GM23338 (cell line): Measurements from ENCODE around the gene FARSB. TPM values are rescaled to one million over a fixed set of nuclear protein-coding genes. Genes with fewer than 3 reads are reported as not detected.

Experiments used
- ATAC-seq: fragments of 200-7000 bp; cut with Tn5 transposase; 3 replicates; pipeline ENCODE4 v1.9.1; 2020
- DNase-seq: peaks from one replicate; pipeline ENCODE4 v3.0.0-alpha.2; 2015; ENCODE audit warnings: low spot score
- H2AFZ ChIP-seq: fragments of 200-600 bp; sonication (generic); 2 replicates; pipeline ENCODE4 v1.8.0; 2016; ENCODE audit warnings: antibody characterized with exemption, mild to moderate bottlenecking, moderate library complexity
- H3F3A ChIP-seq: fragments of 200-600 bp; sonication (generic); replicated peaks from 2 replicates; pipeline ENCODE4 v1.8.0; 2017; ENCODE audit warnings: antibody characterized with exemption, mixed run types, low read depth
- H3K27ac ChIP-seq: fragments of 200-600 bp; sonication (generic); 2 replicates; pipeline ENCODE4 v1.6.1; 2016; ENCODE audit warnings: low read depth
- H3K27me3 ChIP-seq: fragments of 200-600 bp; sonication (generic); 2 replicates; pipeline ENCODE4 v1.8.0; 2016; ENCODE audit warnings: mild to moderate bottlenecking, mixed run types, moderate library complexity; ENCODE audit not compliant: insufficient read depth
- H3K36me3 ChIP-seq: fragments of 200-600 bp; sonication (generic); 2 replicates; pipeline ENCODE4 v1.8.0; 2016; ENCODE audit warnings: mild to moderate bottlenecking; ENCODE audit not compliant: insufficient read depth
- H3K4me1 ChIP-seq: fragments of 200-600 bp; sonication (generic); 2 replicates; pipeline ENCODE4 v1.8.0; 2016; ENCODE audit warnings: mild to moderate bottlenecking, moderate library complexity; ENCODE audit not compliant: insufficient read depth
- H3K4me2 ChIP-seq: fragments of 200-600 bp; sonication (generic); 2 replicates; pipeline ENCODE4 v1.7.1; 2017; ENCODE audit warnings: mixed run types
- H3K4me3 ChIP-seq: fragments of 200-600 bp; sonication (generic); 2 replicates; pipeline ENCODE4 v1.6.1; 2016; ENCODE audit warnings: mixed run types
- H3K79me2 ChIP-seq: fragments of 200-600 bp; sonication (generic); replicated peaks from 2 replicates; pipeline ENCODE4 v1.8.0; 2017; ENCODE audit warnings: mild to moderate bottlenecking; ENCODE audit not compliant: insufficient read depth
- H3K9me2 ChIP-seq: fragments of 200-600 bp; sonication (generic); 2 replicates; pipeline ENCODE4 v1.8.0; 2017; ENCODE audit not compliant: insufficient read depth
- H4K20me1 ChIP-seq: fragments of 200-600 bp; sonication (generic); replicated peaks from 2 replicates; pipeline ENCODE4 v1.8.0; 2017; ENCODE audit warnings: mild to moderate bottlenecking; ENCODE audit not compliant: insufficient read depth
- H3K27ac Mint-ChIP-seq: 2 replicates; pipeline ENCODE4 v1.8.0; 2020; ENCODE audit warnings: inconsistent platforms, mild to moderate bottlenecking, moderate library complexity, mixed read lengths
- H3K27me3 Mint-ChIP-seq: 3 replicates; pipeline ENCODE4 v1.8.0; 2022; ENCODE audit warnings: low read depth, mild to moderate bottlenecking, moderate library complexity, mixed read lengths, inconsistent platforms; ENCODE audit not compliant: insufficient read depth, poor library complexity
- H3K36me3 Mint-ChIP-seq: 3 replicates; pipeline ENCODE4 v1.8.0; 2021; ENCODE audit warnings: low read depth, mild to moderate bottlenecking, inconsistent platforms, moderate library complexity, mixed read lengths
- H3K4me1 Mint-ChIP-seq: 3 replicates; pipeline ENCODE4 v1.8.0; 2020; ENCODE audit warnings: mild to moderate bottlenecking, inconsistent platforms, mixed read lengths
- H3K4me3 Mint-ChIP-seq: 3 replicates; pipeline ENCODE4 v1.8.0; 2021; ENCODE audit warnings: moderate library complexity, mild to moderate bottlenecking, inconsistent platforms, mixed read lengths
- H3K9me3 Mint-ChIP-seq: 3 replicates; pipeline ENCODE4 v1.8.0; 2020; ENCODE audit warnings: moderate library complexity, mild to moderate bottlenecking, inconsistent platforms, mixed read lengths
- CREB1 ChIP-seq: fragments of 250-450 bp; sonication (Bioruptor Pico); IDR thresholded peaks from 2 replicates; pipeline ENCODE4 v1.5.0; 2020; ENCODE audit warnings: low read depth, mild to moderate bottlenecking, moderate library complexity
- CTCF ChIP-seq, 2 experiments: fragments of 200-600 bp in 1 of 2; sonication (generic) in 1 of 2; conservative IDR thresholded peaks; 2 replicates each; pipeline versions ENCODE4 v1.5.1 to v1.6.1; 2016 to 2017; ENCODE audit warnings: antibody characterized with exemption in 2 of 2, low read depth in 2 of 2, mild to moderate bottlenecking in 2 of 2, moderate library complexity in 1 of 2
- POLR2AphosphoS5 ChIP-seq: IDR thresholded peaks from 2 replicates; pipeline ENCODE4 v1.6.1; 2016; ENCODE audit warnings: antibody characterized with exemption, low read depth
- ZNF462 ChIP-seq: fragments of 250-450 bp; sonication (Bioruptor Pico); IDR thresholded peaks from 2 replicates; pipeline ENCODE4 v1.5.0; 2020; ENCODE audit warnings: mild to moderate bottlenecking, moderate library complexity
- polyA plus RNA-seq: library from polyadenylated mRNA; unstranded; fragments of >200 nt; fragmentation: Nextera tagmentation; extraction: Ambion mirVana; gene quantifications from 2 replicates; pipeline ENCODE4 v1.2.1, GENCODE V29; 2016
- total RNA-seq: library from RNA; depleted of rRNA; stranded (reverse); fragments of >200 nt; shearing (Covaris generic); gene quantifications from 2 replicates; pipeline ENCODE4 v1.2.3, GENCODE V29; 2014

FARSB gene
- total and polyA plus RNA-seq, 2 experiments from 2014 or later: 32.5 to 40.0 TPM

GRCh38 chr2:222690564-222691200 lies 34.8 kb upstream of the FARSB start:
- H3K4me2 ChIP-seq: no peak overlapping the region
- peaks cover 3% of the 10 kb centered on the region; the same call in 2 of the 3 replicates for H3K4me1 Mint-ChIP-seq
- ATAC-seq (peak; percentile 97), DNase-seq (peak; percentile 94)
- no peaks in the 10 kb centered on the region for H3K27me3 Mint-ChIP-seq
- no peaks in the 10 kb centered on the region for H3K79me2 ChIP-seq
- no peaks in the 10 kb centered on the region for H4K20me1 ChIP-seq
- peaks cover 3% of the 10 kb centered on the region for H3K4me1 ChIP-seq
- H3F3A ChIP-seq: no peaks in the 10 kb centered on the region
- H3K27ac ChIP-seq: no peak overlapping the region
- TF ChIP-seq CTCF (conservative IDR thresholded peaks at IDR 0.05; ENCODE audit: low read depth in 2 of 2): peak; percentile 100
- no peak for TF ChIP-seq CREB1 (CRISPR knock-in tag)
- TF ChIP-seq POLR2AphosphoS5: no peak
- 0 out of 3 replicates have a peak, but pooled peaks cover 6% of the 10 kb centered on the region for H3K9me3 Mint-ChIP-seq
- no peak overlapping the region for H3K27ac Mint-ChIP-seq
- no peak overlapping the region for H3K4me3 ChIP-seq
- H3K36me3 Mint-ChIP-seq: peaks cover 7% of the 10 kb centered on the region; the same call in 2 of the 3 replicates
- H3K9me2 ChIP-seq: no peaks in the 10 kb centered on the region
- H3K36me3 ChIP-seq: no peaks in the 10 kb centered on the region
- no peak overlapping the region for H2AFZ ChIP-seq
- no peak overlapping the region for H3K4me3 Mint-ChIP-seq
- no peaks in the 10 kb centered on the region for H3K27me3 ChIP-seq

- Histone ChIP-seq H4K20me1 (no peaks in the 10 kb centered on the region), H3K4me2 (no peak overlapping the region), H3K27ac (no peak overlapping the region), H3K4me1 (no peaks in the 10 kb centered on the region), H3K4me3 (no peak overlapping the region), H3F3A (no peaks in the 10 kb centered on the region), H3K36me3 (no peaks in the 10 kb centered on the region), H3K79me2 (no peaks in the 10 kb centered on the region), H3K27me3 (no peaks in the 10 kb centered on the region), H3K9me2 (no peaks in the 10 kb centered on the region), H2AFZ (no peak overlapping the region)
- TF ChIP-seq CTCF (conservative IDR thresholded peaks at IDR 0.05; ENCODE audit: low read depth in 2 of 2) (no peak), ZNF462 (CRISPR knock-in tag) (no peak)
- Mint-ChIP-seq H3K4me3 (no peak overlapping the region), H3K27me3 (peaks cover 3% of the 10 kb centered on the region), H3K27ac (no peak overlapping the region), H3K36me3 (peaks cover 7% of the 10 kb centered on the region; the same call in 2 of the 3 replicates), H3K4me1 (no peaks in the 10 kb centered on the region; the same call in 2 of the 3 replicates), H3K9me3 (0 out of 3 replicates have a peak, but pooled peaks cover 6% of the 10 kb centered on the region)
- no peak for DNase-seq
- ATAC-seq: no peak
These were observed 33.4 kb upstream of the FARSB start for GRCh38 chr2:222689322-222689721.
